HepG2 (cell line): ENCODE measurements around the gene AHRR.

Experiments
- BRCA1 ChIP-seq: sonication (generic); formaldehyde crosslinking; IDR thresholded peaks from 2 replicates; pipeline ENCODE4 v1.4.0; 2020; ENCODE audit warnings: missing genetic modification reagents
- DR1 ChIP-seq: sonication (generic); formaldehyde crosslinking; IDR thresholded peaks from 2 replicates; pipeline ENCODE4 v1.8.0; 2021; ENCODE audit warnings: mild to moderate bottlenecking, missing genetic modification reagents, inconsistent platforms
- MAZ ChIP-seq, 2 experiments: sonication (generic) in 1 of 2; formaldehyde crosslinking in 1 of 2; IDR thresholded peaks; 2 replicates each; pipeline versions ENCODE4 v1.5.0 to v1.6.1; 2012 to 2020; ENCODE audit warnings: low read depth in 2 of 2, mild to moderate bottlenecking in 2 of 2, borderline replicate concordance in 1 of 2, improper control_type of control experiment in 1 of 2, low read length in 1 of 2, missing genetic modification reagents in 1 of 2, moderate library complexity in 1 of 2
- POLR2AphosphoS5 ChIP-seq: IDR thresholded peaks from 2 replicates; pipeline ENCODE4 v1.6.1; 2012; ENCODE audit warnings: low read depth, low read length
- ZNF670 ChIP-seq: sonication (generic); formaldehyde crosslinking; IDR thresholded peaks from 2 replicates; pipeline ENCODE4 v1.8.0; 2022; ENCODE audit warnings: mild to moderate bottlenecking, missing genetic modification reagents, borderline replicate concordance
- TF ChIP-seq, protein P1 (sequence below): sonication (generic); formaldehyde crosslinking; IDR thresholded peaks from 2 replicates; pipeline ENCODE4 v1.5.0; 2020; ENCODE audit warnings: mild to moderate bottlenecking, missing genetic modification reagents, moderate library complexity
- TF ChIP-seq, protein P2 (sequence below): sonication (generic); formaldehyde crosslinking; IDR thresholded peaks from 2 replicates; pipeline ENCODE4 v1.5.1; 2020; ENCODE audit warnings: mild to moderate bottlenecking, missing genetic modification reagents
- TF ChIP-seq, protein P3 (sequence below): sonication (generic); formaldehyde crosslinking; IDR thresholded peaks from 2 replicates; pipeline ENCODE4 v1.8.1; 2023; ENCODE audit warnings: missing genetic modification reagents, inconsistent platforms, borderline replicate concordance
- TF ChIP-seq, protein P4 (sequence below): sonication (generic); formaldehyde crosslinking; conservative IDR thresholded peaks from 2 replicates; pipeline ENCODE4 v1.5.0; 2020; ENCODE audit warnings: missing genetic modification reagents

DNA sequence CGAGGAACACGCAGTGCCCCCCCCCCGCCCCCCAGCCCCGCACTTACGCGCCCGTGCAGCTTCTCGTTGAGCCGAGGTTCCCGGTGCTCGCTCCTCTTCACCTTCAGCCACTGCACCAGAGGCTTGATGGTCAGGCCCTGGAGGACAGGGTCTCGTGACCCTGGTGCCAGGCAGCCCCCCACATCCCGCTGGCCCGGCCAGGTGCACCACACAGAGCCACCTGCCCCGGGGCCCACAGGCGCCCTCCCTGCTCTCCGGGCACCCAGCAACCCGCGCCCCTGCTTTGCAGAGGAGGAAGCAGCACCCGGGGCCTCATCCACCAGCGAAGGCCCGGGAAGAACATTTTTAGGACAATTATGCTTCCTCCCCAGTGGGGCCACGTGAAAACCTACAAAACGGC, 160.5 kb downstream of the AHRR start:
- TF ChIP-seq MAZ (IDR thresholded peaks at IDR 0.05; ENCODE audit: borderline replicate concordance, low read depth, low read length): no peak
- TF ChIP-seq MAZ (CRISPR knock-in tag; IDR thresholded peaks at IDR 0.05; ENCODE audit: low read depth): no peak
- TF ChIP-seq, protein P1, sequence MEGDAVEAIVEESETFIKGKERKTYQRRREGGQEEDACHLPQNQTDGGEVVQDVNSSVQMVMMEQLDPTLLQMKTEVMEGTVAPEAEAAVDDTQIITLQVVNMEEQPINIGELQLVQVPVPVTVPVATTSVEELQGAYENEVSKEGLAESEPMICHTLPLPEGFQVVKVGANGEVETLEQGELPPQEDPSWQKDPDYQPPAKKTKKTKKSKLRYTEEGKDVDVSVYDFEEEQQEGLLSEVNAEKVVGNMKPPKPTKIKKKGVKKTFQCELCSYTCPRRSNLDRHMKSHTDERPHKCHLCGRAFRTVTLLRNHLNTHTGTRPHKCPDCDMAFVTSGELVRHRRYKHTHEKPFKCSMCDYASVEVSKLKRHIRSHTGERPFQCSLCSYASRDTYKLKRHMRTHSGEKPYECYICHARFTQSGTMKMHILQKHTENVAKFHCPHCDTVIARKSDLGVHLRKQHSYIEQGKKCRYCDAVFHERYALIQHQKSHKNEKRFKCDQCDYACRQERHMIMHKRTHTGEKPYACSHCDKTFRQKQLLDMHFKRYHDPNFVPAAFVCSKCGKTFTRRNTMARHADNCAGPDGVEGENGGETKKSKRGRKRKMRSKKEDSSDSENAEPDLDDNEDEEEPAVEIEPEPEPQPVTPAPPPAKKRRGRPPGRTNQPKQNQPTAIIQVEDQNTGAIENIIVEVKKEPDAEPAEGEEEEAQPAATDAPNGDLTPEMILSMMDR: no peak
- TF ChIP-seq, protein P2, sequence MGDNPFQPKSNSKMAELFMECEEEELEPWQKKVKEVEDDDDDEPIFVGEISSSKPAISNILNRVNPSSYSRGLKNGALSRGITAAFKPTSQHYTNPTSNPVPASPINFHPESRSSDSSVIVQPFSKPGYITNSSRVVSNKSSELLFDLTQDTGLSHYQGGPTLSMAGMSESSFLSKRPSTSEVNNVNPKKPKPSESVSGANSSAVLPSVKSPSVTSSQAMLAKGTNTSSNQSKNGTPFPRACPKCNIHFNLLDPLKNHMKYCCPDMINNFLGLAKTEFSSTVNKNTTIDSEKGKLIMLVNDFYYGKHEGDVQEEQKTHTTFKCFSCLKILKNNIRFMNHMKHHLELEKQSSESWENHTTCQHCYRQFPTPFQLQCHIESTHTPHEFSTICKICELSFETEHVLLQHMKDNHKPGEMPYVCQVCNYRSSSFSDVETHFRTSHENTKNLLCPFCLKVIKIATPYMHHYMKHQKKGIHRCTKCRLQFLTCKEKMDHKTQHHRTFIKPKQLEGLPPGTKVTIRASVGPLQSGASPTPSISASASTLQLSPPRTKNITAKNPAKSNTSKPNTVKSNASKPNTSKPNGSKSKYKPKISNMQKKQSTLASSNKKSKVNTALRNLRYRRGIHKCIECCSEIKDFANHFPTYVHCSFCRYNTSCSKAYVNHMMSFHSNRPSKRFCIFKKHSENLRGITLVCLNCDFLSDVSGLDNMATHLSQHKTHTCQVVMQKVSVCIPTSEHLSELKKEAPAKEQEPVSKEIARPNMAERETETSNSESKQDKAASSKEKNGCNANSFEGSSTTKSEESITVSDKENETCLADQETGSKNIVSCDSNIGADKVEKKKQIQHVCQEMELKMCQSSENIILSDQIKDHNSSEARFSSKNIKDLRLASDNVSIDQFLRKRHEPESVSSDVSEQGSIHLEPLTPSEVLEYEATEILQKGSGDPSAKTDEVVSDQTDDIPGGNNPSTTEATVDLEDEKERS (CRISPR knock-in tag): no peak
- TF ChIP-seq, protein P3, sequence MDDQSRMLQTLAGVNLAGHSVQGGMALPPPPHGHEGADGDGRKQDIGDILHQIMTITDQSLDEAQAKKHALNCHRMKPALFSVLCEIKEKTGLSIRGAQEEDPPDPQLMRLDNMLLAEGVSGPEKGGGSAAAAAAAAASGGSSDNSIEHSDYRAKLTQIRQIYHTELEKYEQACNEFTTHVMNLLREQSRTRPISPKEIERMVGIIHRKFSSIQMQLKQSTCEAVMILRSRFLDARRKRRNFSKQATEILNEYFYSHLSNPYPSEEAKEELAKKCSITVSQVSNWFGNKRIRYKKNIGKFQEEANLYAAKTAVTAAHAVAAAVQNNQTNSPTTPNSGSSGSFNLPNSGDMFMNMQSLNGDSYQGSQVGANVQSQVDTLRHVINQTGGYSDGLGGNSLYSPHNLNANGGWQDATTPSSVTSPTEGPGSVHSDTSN (CRISPR knock-in tag): no peak
- no peak for TF ChIP-seq DR1 (CRISPR knock-in tag)
- TF ChIP-seq BRCA1: no peak
- TF ChIP-seq, protein P4, sequence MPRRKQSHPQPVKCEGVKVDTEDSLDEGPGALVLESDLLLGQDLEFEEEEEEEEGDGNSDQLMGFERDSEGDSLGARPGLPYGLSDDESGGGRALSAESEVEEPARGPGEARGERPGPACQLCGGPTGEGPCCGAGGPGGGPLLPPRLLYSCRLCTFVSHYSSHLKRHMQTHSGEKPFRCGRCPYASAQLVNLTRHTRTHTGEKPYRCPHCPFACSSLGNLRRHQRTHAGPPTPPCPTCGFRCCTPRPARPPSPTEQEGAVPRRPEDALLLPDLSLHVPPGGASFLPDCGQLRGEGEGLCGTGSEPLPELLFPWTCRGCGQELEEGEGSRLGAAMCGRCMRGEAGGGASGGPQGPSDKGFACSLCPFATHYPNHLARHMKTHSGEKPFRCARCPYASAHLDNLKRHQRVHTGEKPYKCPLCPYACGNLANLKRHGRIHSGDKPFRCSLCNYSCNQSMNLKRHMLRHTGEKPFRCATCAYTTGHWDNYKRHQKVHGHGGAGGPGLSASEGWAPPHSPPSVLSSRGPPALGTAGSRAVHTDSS (CRISPR knock-in tag): no peak
- no peak for TF ChIP-seq POLR2AphosphoS5
- no peak for TF ChIP-seq ZNF670 (CRISPR knock-in tag)
